Thyroid gland (tissue), 4 donors: ENCODE data around the gene MAPK10. TPM values are rescaled to one million over a fixed set of nuclear protein-coding genes. Genes with fewer than 3 reads are reported as not detected.

Source experiments
- DNase-seq, 2 donors: peaks; one replicate each; pipeline ENCODE4 v3.0.0-alpha.2; 2019
- H3K27ac ChIP-seq, 3 donors: fragments of 200-600 bp; sonication (generic); 1 replicate in 2 of 3; 2 replicates in 1 of 3; pipeline ENCODE4 v1.5.1; 2016 to 2019; ENCODE audit warnings: mild to moderate bottlenecking in 1 of 3, moderate library complexity in 1 of 3
- H3K27me3 ChIP-seq: fragments of 200-600 bp; sonication (generic); one replicate; pipeline ENCODE4 v1.5.1; 2019
- H3K36me3 ChIP-seq, 2 donors: fragments of 200-600 bp; sonication (generic); one replicate each; pipeline ENCODE4 v1.5.1; 2016 to 2019
- H3K4me1 ChIP-seq, 2 donors: fragments of 200-600 bp; sonication (generic); one replicate each; pipeline ENCODE4 v1.5.1; 2017 to 2019
- H3K4me3 ChIP-seq, 3 donors: fragments of 200-600 bp; sonication (generic); replicated peaks in 1 of 3; 1 replicate in 2 of 3; 2 replicates in 1 of 3; pipeline ENCODE4 v1.5.1; 2016; ENCODE audit warnings: mild to moderate bottlenecking in 1 of 3
- H3K9me3 ChIP-seq: fragments of 200-600 bp; sonication (generic); one replicate; pipeline ENCODE4 v1.5.1; 2017
- CTCF ChIP-seq, 6 experiments: fragments of 200-600 bp in 3 of 6; fragments of 450-650 bp in 3 of 6; sonication (generic) in 3 of 6; IDR thresholded peaks; one replicate each; pipeline ENCODE4 v1.5.1; 2016 to 2019; ENCODE audit warnings: antibody characterized with exemption in 6 of 6, mild to moderate bottlenecking in 2 of 6, inconsistent platforms in 1 of 6, moderate library complexity in 1 of 6
- POLR2A ChIP-seq, 2 donors: fragments of 450-650 bp; IDR thresholded peaks; one replicate each; pipeline ENCODE4 v1.6.1; 2017; ENCODE audit warnings: antibody characterized with exemption in 2 of 2, mild to moderate bottlenecking in 2 of 2, moderate library complexity in 1 of 2
- WGBS, 2 donors: methylation state at CpG; one replicate each; pipeline ENCODE4 v1.1.5; 2017; 5-methylcytosine and 5-hydroxymethylcytosine counted together
- intact Hi-C: fragments of 100-400 bp; cut with DNase I; formaldehyde crosslinking; loops from one replicate; pipeline ENCODE4 v1.15.1; 2023
- total RNA-seq, 4 donors: library from RNA; depleted of rRNA; stranded (reverse); fragments of >200 nt; gene quantifications; one replicate each; pipeline ENCODE4 v1.2.3, GENCODE V29; 2016

The MAPK10 gene
- total RNA-seq, 4 donors from 2014 or later: 65.4 to 95.0 (median 86.2) TPM

- H3K4me1 ChIP-seq: peaks cover 20 to 38% of the 10 kb centered on the region in 2 donors
- DNase-seq: peak in 1 of 2 donors; percentile 25
- H3K9me3 ChIP-seq: no peaks in the 10 kb centered on the region
- TF ChIP-seq CTCF (IDR thresholded peaks at IDR 0.05) (no peak), POLR2A (IDR thresholded peaks at IDR 0.05) (no peak)
- no peak overlapping the region for H3K4me3 ChIP-seq
- 97% methylated on average over 17 of the region's 17 CpGs for WGBS, 2 donors
- no peaks in the 10 kb centered on the region for H3K36me3 ChIP-seq
- no peaks in the 10 kb centered on the region for H3K27me3 ChIP-seq
- intact Hi-C loops: no loop called here
- H3K27ac ChIP-seq: peak overlapping the region in 1 of 3 donors; percentile 52
Observed at GRCh38 chr4:85956293-85956945, 403.4 kb downstream of the MAPK10 start.

- H3K4me3 ChIP-seq: no peak overlapping the region
- no peaks in the 10 kb centered on the region for H3K36me3 ChIP-seq
- TF ChIP-seq CTCF (IDR thresholded peaks at IDR 0.05) (no peak), POLR2A (IDR thresholded peaks at IDR 0.05) (no peak)
- H3K4me1 ChIP-seq: peaks cover 20 to 38% of the 10 kb centered on the region in 2 donors
- DNase-seq: no peak
- intact Hi-C loops: no loop called here
- no peaks in the 10 kb centered on the region for H3K9me3 ChIP-seq
- H3K27ac ChIP-seq: peak overlapping the region in 1 of 3 donors; percentile 52
- no peaks in the 10 kb centered on the region for H3K27me3 ChIP-seq
Observed at GRCh38 chr4:85955620-85956292, 404.1 kb downstream of the MAPK10 start.

- H3K4me3 ChIP-seq: no peak overlapping the region
- H3K27ac ChIP-seq: peak overlapping the region in 2 of 3 donors; percentile 32 to 50
- intact Hi-C loops: no loop called here
- TF ChIP-seq POLR2A (IDR thresholded peaks at IDR 0.05) (no peak), CTCF (IDR thresholded peaks at IDR 0.05) (no peak)
- no peaks in the 10 kb centered on the region for H3K9me3 ChIP-seq
- no peaks in the 10 kb centered on the region for H3K36me3 ChIP-seq
- peak in 1 of 2 donors; percentile 13 for DNase-seq
- no peaks in the 10 kb centered on the region for H3K27me3 ChIP-seq
- WGBS, 2 donors: 88 to 89% methylated on average over 3 of the region's 3 CpGs
- peaks cover 20 to 38% of the 10 kb centered on the region in 2 donors for H3K4me1 ChIP-seq
Observed at GRCh38 chr4:85953651-85954018, 406.2 kb downstream of the MAPK10 start.

GRCh38 chr4:85952972-85953650, 406.7 kb downstream of the MAPK10 start:
- Histone ChIP-seq H3K4me1 (peaks cover 20 to 36% of the 10 kb centered on the region in 2 donors), H3K27me3 (no peaks in the 10 kb centered on the region), H3K9me3 (no peaks in the 10 kb centered on the region), H3K36me3 (no peaks in the 10 kb centered on the region), H3K27ac (peak overlapping the region in 2 of 3 donors; percentile 32 to 50), H3K4me3 (no peak overlapping the region)
- intact Hi-C loops: no loop called here
- no peak for TF ChIP-seq POLR2A (IDR thresholded peaks at IDR 0.05)
- TF ChIP-seq CTCF (IDR thresholded peaks at IDR 0.05): no peak
- WGBS, 2 donors: 70 to 74% methylated on average over 3 of the region's 3 CpGs
- DNase-seq: no peak

- WGBS, 2 donors: 72 to 87% methylated on average over 3 of the region's 3 CpGs
- no peak overlapping the region for H3K4me3 ChIP-seq
- DNase-seq: no peak
- no peak overlapping the region for H3K27ac ChIP-seq
- TF ChIP-seq POLR2A (IDR thresholded peaks at IDR 0.05) (no peak), CTCF (IDR thresholded peaks at IDR 0.05) (no peak)
- no peaks in the 10 kb centered on the region for H3K27me3 ChIP-seq
- intact Hi-C loops: no loop called here
- no peaks in the 10 kb centered on the region for H3K9me3 ChIP-seq
- H3K36me3 ChIP-seq: no peaks in the 10 kb centered on the region
- peaks cover 15 to 30% of the 10 kb centered on the region in 2 donors for H3K4me1 ChIP-seq
Observed at GRCh38 chr4:85952528-85952927, 407.3 kb downstream of the MAPK10 start.
